Keratinocyte (primary cell): ENCODE data around the gene DCST2. TPM values are rescaled to one million over a fixed set of nuclear protein-coding genes. Genes with fewer than 3 reads are reported as not detected.

ENCODE experiments used
- DNase-seq: peaks from one replicate; pipeline ENCODE4 v3.0.0-alpha.2; 2011; ENCODE audit warnings: low read depth, missing footprints, low spot score
- FAIRE-seq: peaks from 2 replicates; lab custom pipeline; 2011; peaks lifted over from hg19 to GRCh38; lab: Jason Lieb, UNC
- H2AFZ ChIP-seq: 2 replicates; pipeline ENCODE4 v1.6.0; 2012; ENCODE audit warnings: low read length, control low read depth, inconsistent platforms; ENCODE audit not compliant: control insufficient read depth
- H3K27ac ChIP-seq: 2 replicates; pipeline ENCODE4 v1.5.1; 2011; ENCODE audit warnings: low read length; ENCODE audit not compliant: control insufficient read depth, insufficient read depth
- H3K27me3 ChIP-seq: 3 replicates; pipeline ENCODE4 v1.6.0; 2011; ENCODE audit warnings: low read length; ENCODE audit not compliant: control insufficient read depth, insufficient read depth; ENCODE audit errors: extremely low read depth
- H3K36me3 ChIP-seq, 2 experiments: 2 replicates in 1 of 2; 3 replicates in 1 of 2; pipeline ENCODE4 v1.5.1; 2011; ENCODE audit warnings: low read length in 2 of 2, mild to moderate bottlenecking in 1 of 2; ENCODE audit not compliant: control insufficient read depth in 2 of 2, insufficient read depth in 2 of 2; ENCODE audit errors: extremely low read depth in 1 of 2
- H3K4me1 ChIP-seq: 3 replicates; pipeline ENCODE4 v1.5.1; 2011; ENCODE audit warnings: low read length; ENCODE audit not compliant: control insufficient read depth, insufficient read depth; ENCODE audit errors: extremely low read depth
- H3K4me2 ChIP-seq: 3 replicates; pipeline ENCODE4 v1.6.0; 2011; ENCODE audit warnings: low read depth, low read length; ENCODE audit not compliant: control insufficient read depth, insufficient read depth; ENCODE audit errors: extremely low read depth
- H3K4me3 ChIP-seq, 3 experiments: fragments of 200-600 bp in 1 of 3; sonication (generic) in 1 of 3; 2 replicates in 2 of 3; 3 replicates in 1 of 3; pipeline ENCODE4 v1.5.1; 2011 to 2016; ENCODE audit warnings: low read length in 3 of 3, mild to moderate bottlenecking in 3 of 3, control low read depth in 2 of 3, inconsistent platforms in 1 of 3, low read depth in 1 of 3, mixed read lengths in 1 of 3, mixed run types in 1 of 3, moderate library complexity in 1 of 3; ENCODE audit not compliant: control insufficient read depth in 2 of 3, insufficient read depth in 2 of 3; ENCODE audit errors: extremely low read depth in 1 of 3
- H3K79me2 ChIP-seq: 2 replicates; pipeline ENCODE4 v1.6.0; 2012; ENCODE audit warnings: low read length; ENCODE audit not compliant: control insufficient read depth, insufficient read depth
- H3K9ac ChIP-seq: 3 replicates; pipeline ENCODE4 v1.6.0; 2011; ENCODE audit warnings: low read length; ENCODE audit not compliant: control insufficient read depth, insufficient read depth; ENCODE audit errors: extremely low read depth
- H3K9me1 ChIP-seq: 3 replicates; pipeline ENCODE4 v1.6.0; 2011; ENCODE audit warnings: low read length; ENCODE audit not compliant: control insufficient read depth, insufficient read depth; ENCODE audit errors: extremely low read depth
- H3K9me3 ChIP-seq: 2 replicates; pipeline ENCODE4 v1.5.1; 2012; ENCODE audit warnings: low read depth, low read length; ENCODE audit not compliant: control insufficient read depth
- H4K20me1 ChIP-seq: 3 replicates; pipeline ENCODE4 v1.6.0; 2011; ENCODE audit warnings: low read length; ENCODE audit not compliant: control insufficient read depth, insufficient read depth; ENCODE audit errors: extremely low read depth
- CTCF ChIP-seq, 3 experiments: IDR thresholded peaks in 1 of 3; conservative IDR thresholded peaks in 1 of 3; optimal IDR thresholded peaks in 1 of 3; 2 replicates in 2 of 3; 3 replicates in 1 of 3; pipeline versions ENCODE3 to v1.5.1; 2011; ENCODE audit warnings: low read length in 3 of 3, mild to moderate bottlenecking in 3 of 3, moderate library complexity in 2 of 3, control low read depth in 1 of 3, inconsistent platforms in 1 of 3; ENCODE audit not compliant: insufficient read depth in 2 of 3; ENCODE audit errors: extremely low read depth in 1 of 3
- EZH2 ChIP-seq: IDR thresholded peaks from one replicate; pipeline ENCODE4 v1.6.1; 2012; ENCODE audit warnings: inconsistent platforms, mild to moderate bottlenecking, low read length, moderate library complexity
- dilution Hi-C: fragments of 300-500 bp; cut with MboI; formaldehyde crosslinking; loops from one replicate; pipeline ENCODE4 v1.7.0; 2020; ENCODE audit warnings: low sequenced_read_pairs; ENCODE audit not compliant: extremely low pct_ligation_motif_present
- polyA plus RNA-seq, 5 experiments: library from polyadenylated mRNA; depleted of rRNA in 3 of 5; stranded (reverse) in 3 of 5; stranded (forward) in 1 of 5; unstranded in 1 of 5; fragments of >200 nt; gene quantifications; 1 replicate in 1 of 5; 2 replicates in 3 of 5; 3 replicates in 1 of 5; pipeline versions ENCODE4 v1.2.1 to v1.2.3, GENCODE V29; 2011 to 2012; ENCODE audit warnings: missing spikeins in 2 of 5, low read depth in 1 of 5, low replicate concordance in 1 of 5
- small RNA-seq, 3 experiments: library from RNA; depleted of rRNA; stranded (forward); fragments of <200 nt; gene quantifications; one replicate each; pipeline ENCODE3, GENCODE V24; 2012; ENCODE audit warnings: low read depth in 3 of 3, low replicate concordance in 1 of 3; ENCODE audit not compliant: insufficient read length in 3 of 3

Gene DCST2
- polyA plus RNA-seq, 1 donor (not counting 4 experiments of a cell fraction or from before 2014, with no cell fraction given), result 0.14 TPM

DNA sequence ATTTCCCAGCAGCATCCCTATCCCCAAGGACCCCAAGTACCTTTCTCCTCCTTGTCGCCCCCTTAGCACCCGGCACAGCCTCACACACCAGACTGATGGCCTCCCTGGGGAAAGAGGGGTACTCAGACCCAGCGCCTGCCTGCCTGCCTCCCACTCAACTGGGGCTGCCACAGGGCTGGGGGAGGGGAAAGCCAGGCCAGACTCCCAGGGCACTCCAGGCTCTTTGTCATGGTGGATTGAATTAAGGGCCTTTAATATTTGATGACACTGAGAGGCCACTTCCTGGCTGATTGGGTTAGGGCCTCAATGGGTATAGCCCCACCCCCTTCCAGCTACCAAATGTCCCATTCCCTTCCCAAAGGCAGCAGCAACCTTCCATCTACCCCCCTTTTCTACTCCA is 64.8 kb downstream of the DCST2 start:
- H3K27ac ChIP-seq, result no peak overlapping the region

More for the DNA sequence above, 64.8 kb downstream of the DCST2 start:
- Histone ChIP-seq H3K4me3 (peak overlapping the region in 2 of 3 experiments; percentile 52 to 71), H3K4me1 (peaks cover 50% of the 10 kb centered on the region), H2AFZ (no peak overlapping the region), H3K4me2 (peak overlapping the region; percentile 76), H3K9me3 (no peaks in the 10 kb centered on the region), H3K36me3 (peaks cover 30 to 46% of the 10 kb centered on the region in 2 experiments), H4K20me1 (no peaks in the 10 kb centered on the region), H3K9me1 (no peaks in the 10 kb centered on the region), H3K27me3 (no peaks in the 10 kb centered on the region), H3K9ac (peak overlapping the region; percentile 79), H3K79me2 (peaks cover 53% of the 10 kb centered on the region)
- dilution Hi-C loops, result no loop called here
- FAIRE-seq (no peak), DNase-seq (no peak)
- TF ChIP-seq CTCF (optimal IDR thresholded peaks at IDR 0.05 in 1 of 3, IDR thresholded peaks at IDR 0.05 in 1 of 3, conservative IDR thresholded peaks at IDR 0.05 in 1 of 3; ENCODE audit: extremely low read depth in 1 of 3, insufficient read depth in 2 of 3, low read length in 3 of 3) (no peak), EZH2 (no peak)

Small RNA genes within 50 kb of the gene (small RNA-seq; reads per million reads assigned to genes)
- 0 reads per million in 3 experiments for gene MIR4258

Other genes starting within 250 kb of the DCST2 start
- 0.03 to 0.05 TPM (median 0.03 TPM) in 3 replicates for gene KCNN3, start 163.5 kb downstream of the DCST2 start, polyA plus RNA-seq
- gene PMVK, start 97.1 kb downstream of the DCST2 start, polyA plus RNA-seq, result 25.1 to 28.5 TPM (median 27.4 TPM) in 3 replicates
- gene PBXIP1, start 77.7 kb downstream of the DCST2 start, polyA plus RNA-seq, result 15.1 to 29.9 TPM (median 15.6 TPM) in 3 replicates
- 15.1 to 22.3 TPM (median 15.9 TPM) in 3 replicates for gene PYGO2, start 72.0 kb downstream of the DCST2 start, polyA plus RNA-seq
- gene SHC1, start 63.0 kb downstream of the DCST2 start, polyA plus RNA-seq, result 245 to 385 TPM (median 272 TPM) in 3 replicates
- 133 to 300 TPM (median 217 TPM) in 3 replicates for gene CKS1B, start 59.1 kb downstream of the DCST2 start, polyA plus RNA-seq
- 44.7 to 101 TPM (median 51.4 TPM) in 3 replicates for gene FLAD1, start 50.4 kb downstream of the DCST2 start, polyA plus RNA-seq
- gene LENEP, start 40.2 kb downstream of the DCST2 start, polyA plus RNA-seq, result not detected in 3 replicates
- gene ZBTB7B, start 31.0 kb downstream of the DCST2 start, polyA plus RNA-seq, result 15.3 to 51.8 TPM (median 20.9 TPM) in 3 replicates
- 0.05 TPM in 1 of 3 replicates, not detected in the others for gene DCST1, start within 50 bp of the DCST2 start, polyA plus RNA-seq
- gene ADAM15, start 17.5 kb upstream of the DCST2 start, polyA plus RNA-seq, result 130 to 280 TPM (median 131 TPM) in 3 replicates
- 7.6 to 11.0 TPM (median 9.9 TPM) in 3 replicates for gene EFNA4, start 30.0 kb upstream of the DCST2 start, polyA plus RNA-seq
- gene EFNA3, start 45.1 kb upstream of the DCST2 start, polyA plus RNA-seq, result 3.3 to 9.0 TPM (median 4.4 TPM) in 3 replicates
- 33.2 to 116 TPM (median 77.5 TPM) in 3 replicates for gene EFNA1, start 94.1 kb upstream of the DCST2 start, polyA plus RNA-seq
- gene SLC50A1, start 102.1 kb upstream of the DCST2 start, polyA plus RNA-seq, result 54.5 to 72.2 TPM (median 55.6 TPM) in 3 replicates
- 29.3 to 54.9 TPM (median 32.3 TPM) in 3 replicates for gene DPM3, start 106.8 kb upstream of the DCST2 start, polyA plus RNA-seq
- gene KRTCAP2, start 139.5 kb upstream of the DCST2 start, polyA plus RNA-seq, result 99.1 to 183 TPM (median 127 TPM) in 3 replicates
- gene TRIM46, start 140.1 kb upstream of the DCST2 start, polyA plus RNA-seq, result 1.6 to 4.5 TPM (median 1.7 TPM) in 3 replicates
- gene THBS3, start 174.1 kb upstream of the DCST2 start, polyA plus RNA-seq, result 14.4 to 36.0 TPM (median 16.2 TPM) in 3 replicates
- 43.4 to 69.9 TPM (median 59.5 TPM) in 3 replicates for gene MTX1, start 174.9 kb upstream of the DCST2 start, polyA plus RNA-seq
- gene ENTREP3, start 221.7 kb upstream of the DCST2 start, polyA plus RNA-seq, result 8.8 to 12.6 TPM (median 9.2 TPM) in 3 replicates
- 72.1 to 97.0 TPM (median 91.3 TPM) in 3 replicates for gene SCAMP3, start 228.6 kb upstream of the DCST2 start, polyA plus RNA-seq
- gene CLK2, start 239.7 kb upstream of the DCST2 start, polyA plus RNA-seq, result 42.1 to 45.3 TPM (median 43.1 TPM) in 3 replicates
- gene HCN3, start 243.7 kb upstream of the DCST2 start, polyA plus RNA-seq, result 2.9 to 4.8 TPM (median 3.0 TPM) in 3 replicates